Measurements from ENCODE around the gene SCRN3. TPM values are rescaled to one million over a fixed set of nuclear protein-coding genes. Genes with fewer than 3 reads are reported as not detected.

The SCRN3 gene
- total RNA-seq, 1 experiment from 2014 or later = 7.7 TPM

DNA sequence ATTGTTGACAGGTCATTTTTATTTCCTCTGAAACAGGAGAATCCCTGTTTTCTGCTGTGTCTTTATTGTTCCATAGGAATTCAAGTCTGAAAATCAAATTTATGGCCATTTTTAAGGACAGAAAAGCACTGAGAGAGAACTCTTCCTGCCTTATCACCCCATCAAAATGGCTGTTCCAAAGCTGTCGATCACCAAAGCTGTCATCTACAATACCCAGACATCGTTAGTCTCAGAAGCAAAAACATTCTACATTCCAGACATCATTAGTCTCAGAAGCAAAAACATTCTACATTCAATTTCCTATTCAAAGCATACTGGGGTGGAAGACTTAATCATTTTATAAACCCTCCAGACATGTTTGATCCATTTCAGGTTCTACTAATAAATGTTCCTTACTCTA lies 44.4 kb downstream of the SCRN3 start:
- intact Hi-C loops (cut with micrococcal nuclease) = no loop called here
- no peak overlapping the region for H3K27ac ChIP-seq (ENCODE audit: low read depth, low read length)
- no peak overlapping the region for H2AFZ ChIP-seq (ENCODE audit: low read depth, low read length, poor library complexity, severe bottlenecking)
- no peak for DNase-seq (ENCODE audit: low read depth, low spot score)
- no TSS peak for BruUV-seq (replicated peaks)
- H3K9me2 ChIP-seq (ENCODE audit: insufficient read depth) = no peaks in the 10 kb centered on the region
- no peak overlapping the region for H3K9ac ChIP-seq (ENCODE audit: low read length)
- ChIA-PET RAD21 (ENCODE audit: low non-redundant PET in 1 of 2, low total read pairs in 2 of 2, uncharacterized antibody in 2 of 2, unreplicated experiment in 2 of 2) (no interaction called here), POLR2A (no interaction called here), CTCF (no interaction called here)
- no peaks in the 10 kb centered on the region for H3K9me3 ChIP-seq (ENCODE audit: control insufficient read depth in 1 of 2, insufficient read depth in 1 of 2, low read depth in 1 of 2, low read length in 2 of 2)
- TF ChIP-seq, protein P1, sequence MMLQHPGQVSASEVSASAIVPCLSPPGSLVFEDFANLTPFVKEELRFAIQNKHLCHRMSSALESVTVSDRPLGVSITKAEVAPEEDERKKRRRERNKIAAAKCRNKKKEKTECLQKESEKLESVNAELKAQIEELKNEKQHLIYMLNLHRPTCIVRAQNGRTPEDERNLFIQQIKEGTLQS (IDR thresholded peaks at IDR 0.05) = no peak
- TF ChIP-seq EGR1 (IDR thresholded peaks at IDR 0.05; ENCODE audit: low read depth) (no peak), CEBPB (IDR thresholded peaks at IDR 0.05; ENCODE audit: low read depth) (no peak), ELF1 (IDR thresholded peaks at IDR 0.05; ENCODE audit: borderline replicate concordance, low read depth) (no peak), SRF (IDR thresholded peaks at IDR 0.05; ENCODE audit: low read depth) (no peak), YY1 (IDR thresholded peaks at IDR 0.05; ENCODE audit: extremely low read depth, insufficient replicate concordance, low read depth, low read length) (no peak), ZNF274 (IDR thresholded peaks at IDR 0.05; ENCODE audit: low read depth, low read length) (no peak)
- H3K4me2 ChIP-seq (ENCODE audit: low read length) = no peak overlapping the region
- H3K36me3 ChIP-seq (ENCODE audit: control insufficient read depth in 1 of 2, insufficient read depth in 2 of 2, low read length in 2 of 2) = no peaks in the 10 kb centered on the region
- H3K4me3 ChIP-seq (replicated peaks in 1 of 2; ENCODE audit: low read depth in 1 of 2, low read length in 2 of 2) = no peak overlapping the region
- no peaks in the 10 kb centered on the region for H4K20me1 ChIP-seq (ENCODE audit: insufficient read depth)
- H3K27me3 ChIP-seq (ENCODE audit: insufficient read depth, low read length) = no peaks in the 10 kb centered on the region
- H3K79me2 ChIP-seq (ENCODE audit: insufficient read depth, low read length) = no peaks in the 10 kb centered on the region
- no peak for ATAC-seq
- peaks cover 10 to 14% of the 10 kb centered on the region in 2 experiments for H3K4me1 ChIP-seq (ENCODE audit: control insufficient read depth in 1 of 2, insufficient read depth in 2 of 2, low read length in 2 of 2)

DNA sequence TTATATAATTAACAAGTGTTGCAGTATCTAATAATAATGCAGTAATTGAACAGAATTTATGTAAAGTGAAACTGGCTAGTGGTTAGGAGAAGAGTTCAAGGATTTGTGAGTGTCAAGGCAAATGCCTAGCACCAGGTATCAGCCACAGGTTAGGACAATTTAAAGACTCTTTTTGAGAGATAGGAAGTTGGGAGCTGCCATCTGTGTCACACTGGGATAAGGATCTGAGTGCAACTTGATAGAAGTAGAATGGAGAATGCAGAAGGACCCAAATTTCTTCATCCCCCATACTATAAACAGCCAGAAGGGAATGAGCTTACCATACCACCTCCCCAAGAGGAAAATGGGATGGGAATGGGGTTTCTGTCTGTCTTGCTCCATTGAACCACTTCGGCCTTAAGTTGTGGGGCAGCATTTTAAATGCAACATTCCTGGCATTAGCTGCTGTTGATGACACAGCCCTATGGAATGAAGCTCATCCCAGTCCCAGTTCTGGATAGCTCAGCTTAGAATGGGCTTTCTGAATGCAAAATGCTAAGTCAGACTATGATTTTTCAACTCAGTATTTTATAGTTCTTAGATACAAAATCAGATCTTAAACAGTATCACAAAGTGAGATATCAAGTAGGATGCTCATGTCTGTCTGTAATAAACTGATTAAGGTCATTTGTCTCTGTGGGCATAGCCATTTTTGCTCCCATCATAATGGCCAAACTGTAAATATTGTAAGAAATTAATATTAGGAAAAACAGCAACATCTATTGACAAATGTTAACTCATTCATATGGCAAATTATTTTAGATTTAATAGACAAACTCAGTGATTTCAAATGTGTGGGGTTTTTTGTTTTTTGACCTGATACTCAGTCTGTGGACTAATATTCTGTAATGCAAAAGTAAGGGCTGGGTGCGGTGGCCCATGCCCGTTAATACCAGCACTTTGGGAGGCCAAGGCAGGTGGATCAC lies 47.3 kb downstream of the SCRN3 start:
- Histone ChIP-seq H3K79me2 (ENCODE audit: insufficient read depth, low read length) (no peaks in the 10 kb centered on the region), H3K9me3 (ENCODE audit: control insufficient read depth in 1 of 2, insufficient read depth in 1 of 2, low read depth in 1 of 2, low read length in 2 of 2) (no peaks in the 10 kb centered on the region), H3K27me3 (ENCODE audit: insufficient read depth, low read length) (no peaks in the 10 kb centered on the region), H3K4me3 (replicated peaks in 1 of 2; ENCODE audit: low read depth in 1 of 2, low read length in 2 of 2) (peak overlapping the region in 1 of 2 experiments; percentile 30; a peak in 1 of 4 replicates), H3K9ac (ENCODE audit: low read length) (no peak overlapping the region), H2AFZ (ENCODE audit: low read depth, low read length, poor library complexity, severe bottlenecking) (peak overlapping the region; percentile 67), H3K27ac (ENCODE audit: low read depth, low read length) (no peak overlapping the region), H3K4me2 (ENCODE audit: low read length) (peak overlapping the region; percentile 75), H3K4me1 (ENCODE audit: control insufficient read depth in 1 of 2, insufficient read depth in 2 of 2, low read length in 2 of 2) (peaks cover 10 to 14% of the 10 kb centered on the region in 2 experiments), H3K36me3 (ENCODE audit: control insufficient read depth in 1 of 2, insufficient read depth in 2 of 2, low read length in 2 of 2) (no peaks in the 10 kb centered on the region; a peak in 1 of 4 replicates), H4K20me1 (ENCODE audit: insufficient read depth) (no peaks in the 10 kb centered on the region), H3K9me2 (ENCODE audit: insufficient read depth) (no peaks in the 10 kb centered on the region)
- ChIA-PET POLR2A (no interaction called here), CTCF (interaction anchor here (0.8 kb wide), 1 partner anchor 20 kb away, joined by 3 read pairs; no protein-coding TSS in a partner anchor), RAD21 (ENCODE audit: low non-redundant PET in 1 of 2, low total read pairs in 2 of 2, uncharacterized antibody in 2 of 2, unreplicated experiment in 2 of 2) (no interaction called here)
- BruUV-seq (replicated peaks) = no TSS peak
- peak; percentile 94 for ATAC-seq
- DNase-seq (ENCODE audit: low read depth, low spot score) = peak; percentile 26
- intact Hi-C loops (cut with micrococcal nuclease) = no loop called here
- TF ChIP-seq FOSL1 (IDR thresholded peaks at IDR 0.05; ENCODE audit: low read depth) (peak; percentile 75; the same call in 1 of the 2 replicates), YY1 (IDR thresholded peaks at IDR 0.05; ENCODE audit: extremely low read depth, insufficient replicate concordance, low read depth, low read length) (no peak), RAD21 (IDR thresholded peaks at IDR 0.05; ENCODE audit: low read depth) (no peak), SIN3A (IDR thresholded peaks at IDR 0.05; ENCODE audit: low read depth) (no peak), EZH2 (IDR thresholded peaks at IDR 0.05) (no peak), ZFX (IDR thresholded peaks at IDR 0.05) (no peak), JUND (IDR thresholded peaks at IDR 0.05) (peak; percentile 78), CEBPB (IDR thresholded peaks at IDR 0.05; ENCODE audit: low read depth) (peak; percentile 27; the same call in 1 of the 2 replicates), POLR2AphosphoS5 (IDR thresholded peaks at IDR 0.05; ENCODE audit: low read depth, low read length) (no peak; the same call in 1 of the 2 replicates), SRF (IDR thresholded peaks at IDR 0.05; ENCODE audit: low read depth) (no peak)
- TF ChIP-seq, protein P2, sequence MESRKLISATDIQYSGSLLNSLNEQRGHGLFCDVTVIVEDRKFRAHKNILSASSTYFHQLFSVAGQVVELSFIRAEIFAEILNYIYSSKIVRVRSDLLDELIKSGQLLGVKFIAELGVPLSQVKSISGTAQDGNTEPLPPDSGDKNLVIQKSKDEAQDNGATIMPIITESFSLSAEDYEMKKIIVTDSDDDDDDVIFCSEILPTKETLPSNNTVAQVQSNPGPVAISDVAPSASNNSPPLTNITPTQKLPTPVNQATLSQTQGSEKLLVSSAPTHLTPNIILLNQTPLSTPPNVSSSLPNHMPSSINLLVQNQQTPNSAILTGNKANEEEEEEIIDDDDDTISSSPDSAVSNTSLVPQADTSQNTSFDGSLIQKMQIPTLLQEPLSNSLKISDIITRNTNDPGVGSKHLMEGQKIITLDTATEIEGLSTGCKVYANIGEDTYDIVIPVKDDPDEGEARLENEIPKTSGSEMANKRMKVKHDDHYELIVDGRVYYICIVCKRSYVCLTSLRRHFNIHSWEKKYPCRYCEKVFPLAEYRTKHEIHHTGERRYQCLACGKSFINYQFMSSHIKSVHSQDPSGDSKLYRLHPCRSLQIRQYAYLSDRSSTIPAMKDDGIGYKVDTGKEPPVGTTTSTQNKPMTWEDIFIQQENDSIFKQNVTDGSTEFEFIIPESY (IDR thresholded peaks at IDR 0.05; ENCODE audit: extremely low read depth, insufficient replicate concordance, low read length) = no peak
- TF ChIP-seq, protein P1 (IDR thresholded peaks at IDR 0.05) = no peak

Measured in HCT116 (cell line).